Vagina (tissue), 2 donors: Measurements from ENCODE around the gene CARHSP1.

Experiments used
- POLR2A ChIP-seq, 2 donors: fragments of 450-650 bp; IDR thresholded peaks; one replicate each; pipeline ENCODE4 v1.6.1; 2017; ENCODE audit warnings: antibody characterized with exemption in 2 of 2, mild to moderate bottlenecking in 2 of 2, moderate library complexity in 2 of 2
- POLR2AphosphoS5 ChIP-seq, 2 donors: sonication (generic); formaldehyde crosslinking; IDR thresholded peaks; one replicate each; pipeline ENCODE4 v1.9.0; 2017; ENCODE audit warnings: antibody characterized with exemption in 2 of 2, mild to moderate bottlenecking in 2 of 2, low read depth in 1 of 2; ENCODE audit not compliant: insufficient read depth in 1 of 2
- TF ChIP-seq, protein P1 (sequence below), 3 experiments: fragments of 450-650 bp in 2 of 3; fragments of 200-600 bp in 1 of 3; sonication (generic) in 1 of 3; IDR thresholded peaks; one replicate each; pipeline ENCODE4 v1.5.1; 2017 to 2019; ENCODE audit warnings: antibody characterized with exemption in 3 of 3, mild to moderate bottlenecking in 2 of 3, moderate library complexity in 2 of 3

GRCh38 chr16:8903004-8903403, 34.2 kb upstream of the CARHSP1 start:
- TF ChIP-seq POLR2A (IDR thresholded peaks at IDR 0.05): no peak
- TF ChIP-seq POLR2AphosphoS5 (IDR thresholded peaks at IDR 0.05; ENCODE audit: insufficient read depth in 1 of 2, low read depth in 1 of 2): no peak
- TF ChIP-seq, protein P1, sequence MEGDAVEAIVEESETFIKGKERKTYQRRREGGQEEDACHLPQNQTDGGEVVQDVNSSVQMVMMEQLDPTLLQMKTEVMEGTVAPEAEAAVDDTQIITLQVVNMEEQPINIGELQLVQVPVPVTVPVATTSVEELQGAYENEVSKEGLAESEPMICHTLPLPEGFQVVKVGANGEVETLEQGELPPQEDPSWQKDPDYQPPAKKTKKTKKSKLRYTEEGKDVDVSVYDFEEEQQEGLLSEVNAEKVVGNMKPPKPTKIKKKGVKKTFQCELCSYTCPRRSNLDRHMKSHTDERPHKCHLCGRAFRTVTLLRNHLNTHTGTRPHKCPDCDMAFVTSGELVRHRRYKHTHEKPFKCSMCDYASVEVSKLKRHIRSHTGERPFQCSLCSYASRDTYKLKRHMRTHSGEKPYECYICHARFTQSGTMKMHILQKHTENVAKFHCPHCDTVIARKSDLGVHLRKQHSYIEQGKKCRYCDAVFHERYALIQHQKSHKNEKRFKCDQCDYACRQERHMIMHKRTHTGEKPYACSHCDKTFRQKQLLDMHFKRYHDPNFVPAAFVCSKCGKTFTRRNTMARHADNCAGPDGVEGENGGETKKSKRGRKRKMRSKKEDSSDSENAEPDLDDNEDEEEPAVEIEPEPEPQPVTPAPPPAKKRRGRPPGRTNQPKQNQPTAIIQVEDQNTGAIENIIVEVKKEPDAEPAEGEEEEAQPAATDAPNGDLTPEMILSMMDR (IDR thresholded peaks at IDR 0.05): no peak
